ENCODE data around the gene GNG14. TPM values are rescaled to one million over a fixed set of nuclear protein-coding genes. Genes with fewer than 3 reads are reported as not detected.
"Not testable (repeated sequence)": the region's sequence is repeated elsewhere in the genome, so short reads cannot be mapped to it uniquely, and the experiment has no call there.

Gene GNG14
- total RNA-seq, 1 experiment from 2014 or later = not detected

- DNase-seq (ENCODE audit: extremely low read depth, low read depth) = peak; percentile 43
Measured at GRCh38 chr19:12666265-12667048, 21.3 kb upstream of the GNG14 start, which contains the start of the genes MAN2B1 and WDR83. Gene MAN2B1, minus strand, starts transcription at chr19:12666742. Its CDS starts 41 bp downstream, at chr19:12666701. Gene WDR83, plus strand, starts transcription at chr19:12666807. Its CDS starts 2,984 bp downstream, at chr19:12669791.

GRCh38 chr19:12667731-12668302, 20.0 kb upstream of the GNG14 start:
- DNase-seq (ENCODE audit: extremely low read depth, low read depth) = no peak

GRCh38 chr19:12668346-12668745, 19.5 kb upstream of the GNG14 start:
- no peak for DNase-seq (ENCODE audit: extremely low read depth, low read depth)

- no peak for DNase-seq (ENCODE audit: extremely low read depth, low read depth)
Measured at GRCh38 chr19:12668932-12669269, 18.9 kb upstream of the GNG14 start.

GRCh38 chr19:12669270-12670158, 18.3 kb upstream of the GNG14 start:
- peak; percentile 57 for DNase-seq (ENCODE audit: extremely low read depth, low read depth)

GRCh38 chr19:12670159-12670928, 17.5 kb upstream of the GNG14 start:
- no peak for DNase-seq (ENCODE audit: extremely low read depth, low read depth)

GRCh38 chr19:12672744-12673143, 15.1 kb upstream of the GNG14 start:
- no peak for DNase-seq (ENCODE audit: extremely low read depth, low read depth)

- no peak for DNase-seq (ENCODE audit: extremely low read depth, low read depth)
Measured at GRCh38 chr19:12675399-12675798, 12.4 kb upstream of the GNG14 start.

GRCh38 chr19:12675940-12676339, 11.9 kb upstream of the GNG14 start:
- DNase-seq (ENCODE audit: extremely low read depth, low read depth) = no peak

GRCh38 chr19:12676384-12676792, 11.4 kb upstream of the GNG14 start:
- peak; percentile 71 for DNase-seq (ENCODE audit: extremely low read depth, low read depth)

- DNase-seq (ENCODE audit: extremely low read depth, low read depth) = no peak
Measured at GRCh38 chr19:12676928-12677327, 10.9 kb upstream of the GNG14 start.

GRCh38 chr19:12678039-12678438, 9.8 kb upstream of the GNG14 start:
- not testable (repeated sequence) for DNase-seq (ENCODE audit: extremely low read depth, low read depth)

GRCh38 chr19:12680034-12680433, 7.8 kb upstream of the GNG14 start:
- no peak for DNase-seq (ENCODE audit: extremely low read depth, low read depth)

- peak; percentile 92 for DNase-seq (ENCODE audit: extremely low read depth, low read depth)
Measured at GRCh38 chr19:12681074-12681987, 6.5 kb upstream of the GNG14 start, which contains the start of gene DHPS. Gene DHPS, minus strand, starts transcription at chr19:12681880. Its CDS starts 114 bp downstream, at chr19:12681766.

- no peak for DNase-seq (ENCODE audit: extremely low read depth, low read depth)
Measured at GRCh38 chr19:12685831-12686230, 2.0 kb upstream of the GNG14 start.

GRCh38 chr19:12689012-12689411, 1.2 kb downstream of the GNG14 start:
- DNase-seq (ENCODE audit: extremely low read depth, low read depth) = no peak

- DNase-seq (ENCODE audit: extremely low read depth, low read depth) = no peak
Measured at GRCh38 chr19:12689581-12690216, 1.9 kb downstream of the GNG14 start.

- DNase-seq (ENCODE audit: extremely low read depth, low read depth) = no peak
Measured at GRCh38 chr19:12692960-12693359, 5.2 kb downstream of the GNG14 start.

- no peak for DNase-seq (ENCODE audit: extremely low read depth, low read depth)
Measured at GRCh38 chr19:12694641-12695040, 6.8 kb downstream of the GNG14 start.

All from NCI-H460 (cell line).